Hematopoietic multipotent progenitor cell (in vitro differentiated cells): ENCODE results near the gene FAM193B. TPM values are rescaled to one million over a fixed set of nuclear protein-coding genes. Genes with fewer than 3 reads are reported as not detected.
A peak's percentile ranks its signal among the peaks of the same experiment; 100 is the strongest.
"Not testable (repeated sequence)": the region's sequence is repeated elsewhere in the genome, so short reads cannot be mapped to it uniquely, and the experiment has no call there.

Experiments used
- DNase-seq, 3 donors: peaks; one replicate each; pipeline ENCODE4 v3.0.0-alpha.2; 2011 to 2015; ENCODE audit warnings: low read depth in 2 of 3, low spot score in 2 of 3
- total RNA-seq: library from RNA; depleted of rRNA; stranded (reverse); fragments of >200 nt; gene quantifications from one replicate; pipeline ENCODE4 v1.2.3, GENCODE V29; 2012

Gene FAM193B
- total RNA-seq, 1 donor: 35.5 TPM

DNA sequence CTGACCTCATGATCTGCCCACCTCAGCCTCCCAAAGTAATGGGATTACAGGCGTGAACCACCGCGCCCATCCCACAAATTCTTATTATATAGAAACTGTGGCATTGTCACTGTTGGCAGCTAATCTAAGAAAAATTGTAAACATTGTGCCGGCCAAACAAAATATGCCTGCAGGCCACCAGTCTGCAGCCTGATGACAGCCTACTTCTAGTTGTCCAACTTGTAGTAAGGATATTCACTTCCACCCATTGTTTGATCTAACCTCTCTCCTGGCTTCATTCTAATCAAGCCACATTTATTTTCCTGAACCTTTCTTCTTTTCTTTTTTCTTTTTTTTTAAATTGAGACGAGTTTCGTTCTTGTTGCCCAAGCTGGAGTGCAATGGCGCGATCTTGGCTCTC is 24.0 kb upstream of the FAM193B start:
- no peak for DNase-seq

DNA sequence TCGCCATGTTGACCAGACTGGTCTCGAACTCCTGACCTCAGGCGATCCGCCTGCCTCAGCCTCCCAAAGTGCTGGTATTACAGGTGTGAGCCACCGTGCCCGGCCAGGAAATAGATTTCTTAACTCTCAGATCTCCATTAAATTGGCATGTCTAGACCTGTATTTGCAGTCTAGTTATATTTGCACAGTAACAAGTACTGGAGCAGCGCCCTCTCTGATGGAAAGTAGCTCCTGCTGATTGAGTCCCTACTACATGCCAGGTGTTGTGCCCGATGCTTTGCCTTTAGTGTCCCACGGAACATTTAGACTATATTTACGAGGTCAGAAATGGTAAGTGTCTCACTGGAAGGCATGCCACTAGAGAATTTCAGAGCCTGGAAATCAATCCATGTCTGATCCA is 21.8 kb upstream of the FAM193B start:
- DNase-seq: no peak

DNA sequence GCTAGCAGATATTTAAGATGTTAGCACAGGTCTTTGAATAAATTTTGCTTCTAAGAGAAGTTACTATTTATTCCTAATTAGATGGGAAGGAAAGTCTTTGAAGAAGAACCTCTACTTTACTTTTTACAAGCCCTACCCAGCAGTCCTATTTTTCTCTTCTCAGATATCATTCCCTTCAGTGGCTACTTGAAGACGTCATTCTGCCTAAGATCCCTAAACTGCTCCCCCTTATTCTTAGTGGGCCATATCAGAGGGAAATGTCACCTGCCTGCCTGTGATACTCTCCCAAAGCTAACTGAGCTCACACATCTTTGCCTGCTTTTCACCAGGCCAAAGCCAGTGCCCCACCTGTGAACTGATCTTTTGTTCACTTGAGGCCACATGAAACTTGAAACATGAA is 21.1 kb upstream of the FAM193B start:
- DNase-seq: no peak

DNA sequence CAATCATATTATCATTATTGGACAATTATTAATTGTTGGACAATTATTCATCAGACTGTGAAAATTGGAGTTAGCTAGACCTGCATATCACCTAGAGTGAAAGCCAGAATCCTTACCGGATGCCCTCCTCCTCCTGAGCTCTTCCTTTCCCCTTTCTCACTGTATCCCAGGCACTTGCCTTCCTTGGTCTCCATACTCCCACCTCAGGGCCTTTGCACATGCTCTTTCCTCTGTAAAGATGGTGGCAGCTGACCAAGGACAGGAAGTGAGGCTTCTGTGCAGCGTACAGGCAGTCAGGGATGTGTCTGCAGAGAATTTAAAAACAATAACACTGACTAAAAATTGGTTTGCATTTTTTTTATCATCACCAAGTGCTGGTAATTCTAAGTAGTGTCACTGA is 15.5 kb upstream of the FAM193B start:
- no peak for DNase-seq

DNA sequence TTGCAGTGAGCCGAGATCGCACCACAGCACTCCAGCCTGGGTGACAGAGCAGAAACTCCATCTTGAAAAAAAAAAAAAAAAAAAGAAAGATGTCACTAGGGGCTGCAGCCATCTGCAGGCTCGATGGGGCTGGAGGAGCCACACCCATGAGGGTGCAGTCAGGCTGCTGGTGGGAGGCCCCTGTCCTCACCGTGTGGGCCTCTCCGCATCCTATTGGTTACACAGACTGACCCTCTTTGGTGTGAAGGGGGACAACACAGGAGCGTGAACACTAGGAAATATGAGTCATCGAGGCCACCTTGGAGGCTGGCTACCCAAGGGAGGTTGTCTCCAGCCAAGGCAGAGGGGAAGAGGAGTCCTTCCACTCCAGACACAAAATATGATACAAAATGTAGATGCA is 14.0 kb upstream of the FAM193B start:
- no peak for DNase-seq

DNA sequence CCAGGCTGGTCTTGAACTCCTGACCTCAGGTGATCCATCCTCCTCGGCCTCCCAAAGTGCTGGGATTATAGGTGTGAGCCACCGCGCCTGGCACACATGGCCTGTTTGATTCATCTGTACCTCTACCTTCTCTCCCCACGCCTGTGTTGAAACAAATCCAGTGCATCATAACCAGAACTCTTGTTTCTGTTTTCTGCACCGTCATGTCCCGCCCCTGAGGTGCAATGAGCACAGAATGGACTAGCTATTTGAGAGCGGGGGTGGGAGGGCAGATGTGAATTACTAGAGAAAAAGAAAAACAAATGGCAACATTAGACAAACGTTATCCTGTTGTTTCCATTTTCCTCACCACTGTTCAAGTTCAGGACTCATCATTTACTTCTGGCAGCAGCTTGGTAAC is 10.7 kb upstream of the FAM193B start:
- no peak for DNase-seq

DNA sequence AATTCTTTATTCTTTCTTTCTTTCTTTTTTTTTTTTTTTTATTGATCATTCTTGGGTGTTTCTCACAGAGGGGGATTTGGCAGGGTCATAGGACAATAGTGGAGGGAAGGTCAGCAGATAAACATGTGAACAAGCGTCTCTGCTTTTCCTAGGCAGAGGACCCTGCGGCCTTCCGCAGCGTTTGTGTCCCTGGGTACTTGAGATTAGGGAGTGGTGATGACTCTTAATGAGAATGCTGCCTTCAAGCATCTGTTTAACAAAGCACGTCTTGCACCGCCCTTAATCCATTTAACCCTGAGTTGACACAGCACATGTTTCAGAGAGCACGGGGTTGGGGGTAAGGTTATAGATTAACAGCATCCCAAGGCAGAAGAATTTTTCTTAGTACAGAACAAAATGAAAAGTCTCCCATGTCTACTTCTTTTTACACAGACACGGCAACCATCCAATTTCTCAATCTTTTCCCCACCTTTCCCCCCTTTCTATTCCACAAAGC is 5.1 kb upstream of the FAM193B start:
- not testable (repeated sequence) for DNase-seq

DNA sequence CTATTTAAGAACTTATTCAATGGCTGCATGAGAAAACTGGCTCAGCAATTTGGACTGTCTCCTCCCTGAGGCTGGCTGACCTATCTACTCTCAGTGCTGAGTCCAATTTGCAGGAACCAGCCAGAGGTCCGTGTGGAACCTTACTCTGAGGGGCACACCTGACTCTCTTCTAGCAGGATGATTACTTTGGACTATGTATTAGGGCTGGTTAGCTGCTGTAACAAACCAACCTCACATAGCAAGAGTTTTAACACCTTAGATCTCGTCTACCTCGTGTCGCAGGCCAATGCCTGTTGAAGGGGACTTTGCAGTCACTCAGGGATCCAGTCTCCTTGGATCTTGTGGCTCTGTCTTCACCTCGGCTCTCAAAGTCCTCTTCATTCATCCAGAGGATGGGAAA is 3.4 kb upstream of the FAM193B start:
- DNase-seq: no peak

DNA sequence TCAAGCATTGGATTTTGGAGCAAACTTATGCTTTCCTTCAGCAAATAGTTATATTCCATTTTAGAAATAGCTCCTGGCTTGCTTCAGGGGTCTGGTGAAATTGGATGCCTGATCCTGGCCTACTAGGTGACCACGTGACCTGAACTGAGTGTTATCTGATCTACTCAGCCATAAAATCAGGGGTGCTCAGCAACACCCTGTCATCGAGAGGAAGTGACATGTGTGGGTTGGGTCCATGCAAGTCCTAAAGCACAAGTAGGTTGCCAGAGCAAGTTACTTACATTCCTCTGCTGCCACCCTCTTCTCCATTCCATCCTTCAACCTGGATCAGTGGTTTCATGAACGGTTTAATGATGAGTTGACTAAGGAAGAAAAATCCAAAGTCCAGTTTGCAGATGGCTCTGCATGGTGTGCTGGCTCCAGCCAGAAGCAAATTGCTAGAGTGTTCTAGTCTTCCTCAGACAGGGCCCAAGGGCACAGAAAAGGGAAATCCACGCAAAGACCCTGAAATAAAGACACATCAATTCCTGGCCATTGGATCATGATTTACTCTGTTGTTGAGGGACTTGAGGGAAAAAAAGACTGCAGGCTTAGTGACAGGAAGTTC is 2.8 kb upstream of the FAM193B start:
- peak in 2 of 3 donors; percentile 22 to 63 for DNase-seq

DNA sequence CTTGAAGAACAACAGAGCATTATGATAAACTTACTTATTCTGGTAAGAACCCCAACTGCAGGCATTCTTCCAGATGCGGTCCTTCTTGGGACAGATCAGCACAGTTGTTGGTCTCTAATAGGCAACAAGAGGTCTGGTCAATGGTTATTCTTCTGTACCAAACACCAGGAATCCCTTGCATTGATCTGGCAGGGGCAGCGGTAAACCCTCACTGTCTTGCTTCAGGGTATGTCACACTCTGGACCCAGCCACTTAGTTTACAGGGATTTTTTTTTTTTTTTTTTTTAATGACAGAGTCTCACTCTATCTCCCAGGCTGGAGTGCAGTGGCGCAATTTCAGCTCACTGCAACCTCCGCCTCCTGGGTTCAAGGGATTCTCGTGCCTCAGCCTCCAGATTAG is 1.3 kb upstream of the FAM193B start:
- DNase-seq: no peak

DNA sequence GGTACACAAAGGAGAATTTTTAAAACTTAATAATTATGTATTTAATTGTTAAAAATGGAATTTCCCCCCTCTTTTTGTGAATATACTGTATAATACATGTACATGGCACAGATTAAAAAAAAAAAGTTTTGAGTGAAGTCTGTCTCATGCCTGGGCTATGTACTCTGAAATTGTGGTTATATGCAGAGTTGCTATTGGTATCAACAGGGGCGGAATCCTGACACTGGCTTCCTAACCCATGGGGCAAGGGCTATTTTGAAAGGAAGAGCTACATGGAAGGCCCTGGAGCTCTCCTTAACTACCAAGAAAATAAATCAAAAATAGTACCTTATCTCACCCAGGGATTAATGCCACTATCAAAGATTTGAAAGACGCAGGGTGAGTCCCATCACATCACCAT is 865 bp upstream of the FAM193B start:
- no peak for DNase-seq

DNA sequence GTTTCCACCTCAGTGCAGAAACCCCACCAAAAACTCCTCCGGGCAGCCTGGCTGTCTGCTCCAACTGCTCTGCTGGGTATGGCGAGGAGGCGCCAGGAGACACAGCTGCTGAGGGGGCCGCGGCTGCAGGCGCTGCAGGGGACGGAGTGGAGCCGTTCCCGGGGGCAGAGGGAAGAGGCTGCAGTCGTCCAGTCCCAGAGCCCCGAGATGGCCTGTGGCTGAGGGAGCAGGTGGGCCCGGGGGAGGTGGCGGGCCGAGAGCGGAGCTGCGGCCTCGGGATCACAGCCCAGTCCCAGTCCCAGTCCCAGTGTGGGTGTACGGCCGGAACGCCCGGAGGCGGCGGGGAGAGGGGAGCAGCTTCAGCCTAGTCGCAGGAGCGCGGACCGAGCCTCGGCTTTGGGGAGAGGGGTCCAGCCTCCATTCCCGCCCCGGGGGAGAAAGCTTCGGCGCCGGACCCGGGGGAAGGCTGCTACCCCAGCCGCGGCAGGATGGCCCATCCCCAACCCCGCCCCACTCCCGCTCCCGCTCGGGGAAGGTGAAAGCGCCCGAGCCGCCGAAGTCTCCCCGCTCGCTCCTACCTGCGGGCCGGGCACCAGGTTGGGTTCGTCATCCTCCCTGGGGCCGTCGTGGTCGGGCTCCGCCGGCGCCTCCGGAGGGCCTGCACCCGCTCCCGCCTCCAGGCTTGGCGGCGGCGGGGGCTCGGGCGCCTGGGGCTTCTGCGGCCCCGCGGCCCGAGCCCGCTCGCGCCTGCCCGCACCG is 513 bp downstream of the FAM193B start:
- peak in 2 of 3 donors; percentile 7 to 11 for DNase-seq

DNA sequence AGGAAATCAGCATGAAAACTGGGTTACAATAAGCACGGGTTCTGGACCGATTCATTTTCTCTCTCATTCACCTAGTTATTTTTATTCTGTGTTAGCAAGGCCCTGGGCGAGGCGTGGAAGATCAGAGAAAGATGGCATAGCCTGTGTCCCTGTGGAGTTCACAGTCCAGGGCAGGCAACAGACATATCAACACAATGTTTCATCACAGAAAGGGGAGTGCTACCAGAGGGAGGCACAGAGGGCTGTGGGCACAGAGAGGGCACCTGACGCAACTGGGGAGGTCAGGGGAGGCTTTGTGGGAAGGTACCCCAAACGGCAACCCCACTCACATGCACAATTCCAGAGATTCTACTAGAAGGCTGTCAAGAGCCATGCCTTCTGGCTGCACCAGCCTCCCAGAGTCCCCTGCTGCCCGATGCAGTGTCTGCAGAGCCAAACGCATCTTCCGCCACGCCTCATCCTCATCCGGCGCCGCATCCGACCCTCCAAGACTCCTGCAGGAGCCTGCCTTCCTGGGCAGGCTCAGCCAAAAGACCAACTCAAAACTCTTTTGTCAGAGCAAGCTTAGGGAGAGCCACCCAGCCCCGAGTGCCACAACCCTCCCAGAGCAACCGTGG is 1.4 kb downstream of the FAM193B start:
- DNase-seq: no peak

DNA sequence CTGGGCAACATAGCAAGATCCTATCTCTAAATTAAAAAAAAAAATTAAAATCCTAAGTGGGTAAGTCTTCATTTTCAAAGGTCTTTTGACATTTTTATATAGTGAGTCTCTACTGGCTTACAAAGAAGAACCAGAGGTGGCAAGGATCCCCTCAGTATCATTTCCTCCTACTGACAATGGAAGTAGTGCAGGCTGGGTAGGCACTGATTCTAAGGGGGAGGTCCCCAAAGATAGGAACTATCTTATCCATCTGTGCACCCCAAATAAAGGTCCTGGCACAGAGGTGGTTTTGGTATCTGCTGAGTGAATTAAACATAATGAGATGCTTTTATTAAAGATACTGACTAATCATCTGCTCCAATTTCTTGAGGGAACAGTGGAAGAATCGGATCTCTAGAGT is 4.2 kb downstream of the FAM193B start:
- no peak for DNase-seq

DNA sequence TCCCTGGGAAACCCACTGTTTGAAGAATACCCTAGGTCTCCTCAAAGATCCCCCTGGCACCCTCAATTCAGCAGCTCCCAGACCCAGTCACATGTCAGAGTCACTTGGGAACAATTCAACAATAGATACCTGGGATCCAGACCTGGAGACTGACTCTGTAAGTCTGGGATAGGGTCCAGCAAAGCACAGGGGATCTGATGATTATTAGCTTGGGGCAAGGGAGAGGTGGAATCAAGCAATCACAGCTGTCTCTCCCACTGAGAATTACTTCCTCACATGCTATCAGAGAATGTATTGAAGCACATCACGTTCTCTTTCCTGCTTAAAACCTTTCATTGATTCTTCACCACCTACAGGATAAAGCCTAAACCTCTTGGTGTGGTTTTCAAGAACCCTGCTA is 5.9 kb downstream of the FAM193B start:
- no peak for DNase-seq

DNA sequence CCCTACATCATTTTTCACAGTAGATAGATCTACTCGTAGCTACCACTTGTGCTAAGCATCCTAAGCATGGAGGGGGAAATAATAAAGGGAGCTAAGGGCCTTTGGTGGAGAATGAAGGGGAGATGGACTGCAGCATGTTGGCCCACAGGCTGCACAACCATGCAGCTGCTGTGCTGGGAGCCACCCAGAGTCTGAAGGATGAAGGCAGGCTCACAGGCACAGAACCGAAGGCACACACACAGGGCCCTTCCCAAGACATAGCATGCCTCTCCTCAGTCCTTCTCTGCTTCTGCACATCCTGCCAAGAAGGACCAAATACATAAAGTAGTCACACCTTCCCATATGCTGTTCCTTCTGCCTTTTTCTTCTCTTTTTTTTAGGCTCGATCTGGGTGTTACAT is 6.6 kb downstream of the FAM193B start:
- no peak for DNase-seq

DNA sequence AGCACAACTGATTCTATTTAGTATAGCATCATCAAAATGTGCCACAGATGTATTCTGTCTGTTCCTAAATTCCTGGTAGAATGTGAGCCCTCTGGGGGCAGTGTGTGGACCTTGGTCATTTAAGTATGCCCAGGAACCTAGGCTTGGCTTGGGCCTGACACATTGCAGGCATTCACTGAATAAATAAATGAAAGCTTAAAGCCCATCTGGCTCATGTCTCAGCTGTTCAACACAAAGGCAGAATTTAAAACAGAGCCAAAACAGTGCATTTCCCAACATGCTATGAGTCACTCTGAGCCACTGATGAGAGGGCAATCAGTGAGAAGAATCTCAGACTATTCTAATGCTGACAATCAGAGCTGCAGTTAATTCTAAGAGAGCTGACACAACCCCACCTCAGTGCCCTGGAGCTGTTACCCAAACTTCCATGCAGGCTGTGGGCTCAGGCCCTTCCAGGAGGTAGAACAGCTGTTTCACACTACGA is 8.1 kb downstream of the FAM193B start:
- DNase-seq: no peak

DNA sequence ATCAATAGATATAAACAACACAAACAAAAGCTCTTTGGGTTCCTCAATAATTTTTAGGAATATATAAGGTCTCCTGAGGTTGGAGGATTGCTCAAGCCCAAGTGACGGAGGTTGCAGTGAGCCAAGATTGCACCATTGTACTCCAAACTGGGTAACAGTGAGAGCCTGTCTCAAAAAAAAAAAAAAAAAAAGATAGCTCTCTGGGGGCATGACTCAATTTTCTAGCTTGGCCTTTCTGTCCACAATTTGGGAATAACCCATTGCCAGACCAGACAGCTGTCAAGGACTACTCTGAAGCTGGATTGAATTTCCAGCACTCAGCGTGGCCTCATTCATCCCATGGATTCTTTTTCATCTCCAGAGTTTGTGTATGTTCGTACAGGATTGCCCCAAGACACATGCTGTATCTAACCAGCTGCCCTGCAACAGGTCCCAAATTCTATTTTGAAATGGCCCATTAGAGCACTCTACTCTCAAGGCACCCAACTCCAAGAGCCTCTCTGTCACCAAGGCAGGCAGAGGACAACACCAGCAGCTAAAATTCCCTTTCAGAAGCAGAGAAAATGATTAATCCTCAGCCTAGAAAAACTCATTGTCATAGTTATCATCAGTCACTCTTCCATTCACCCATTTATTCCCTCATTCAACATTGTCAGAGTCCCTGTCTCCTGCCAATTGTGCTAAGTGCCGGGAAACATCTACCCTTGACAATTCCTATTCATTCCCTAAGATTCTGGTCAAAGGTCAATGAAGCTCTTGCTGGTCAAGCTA is 8.7 kb downstream of the FAM193B start:
- DNase-seq: no peak

DNA sequence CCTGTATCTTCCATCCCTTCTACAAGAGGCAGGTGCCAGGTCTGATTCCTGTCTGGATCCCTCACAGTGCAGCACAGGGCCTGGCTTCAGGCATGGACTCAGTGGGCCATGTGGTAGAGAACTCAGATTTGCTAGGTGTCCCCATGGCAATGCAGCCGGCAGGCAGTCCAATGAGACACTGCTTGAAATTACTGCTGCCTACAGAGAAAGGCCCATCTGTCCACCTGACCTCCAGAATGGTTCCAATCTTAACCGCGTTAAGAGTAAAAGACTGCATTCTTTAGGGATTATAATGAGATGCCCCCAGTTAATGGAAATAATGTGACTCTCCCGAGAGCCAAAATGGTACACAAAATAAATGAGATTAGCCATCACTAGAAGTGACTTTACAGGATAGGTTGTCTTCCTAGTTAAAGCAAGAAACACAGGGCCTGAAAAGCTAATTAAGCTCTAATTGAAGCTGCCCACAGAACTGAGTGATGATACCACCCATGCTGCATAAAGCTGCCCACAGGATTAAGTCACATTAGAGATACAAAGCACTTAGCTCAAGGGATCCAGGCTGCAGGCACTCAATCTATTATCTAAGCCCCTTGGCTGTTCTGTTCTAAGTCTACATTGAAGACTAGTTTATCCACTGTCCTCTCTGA is 11.4 kb downstream of the FAM193B start:
- no peak for DNase-seq

DNA sequence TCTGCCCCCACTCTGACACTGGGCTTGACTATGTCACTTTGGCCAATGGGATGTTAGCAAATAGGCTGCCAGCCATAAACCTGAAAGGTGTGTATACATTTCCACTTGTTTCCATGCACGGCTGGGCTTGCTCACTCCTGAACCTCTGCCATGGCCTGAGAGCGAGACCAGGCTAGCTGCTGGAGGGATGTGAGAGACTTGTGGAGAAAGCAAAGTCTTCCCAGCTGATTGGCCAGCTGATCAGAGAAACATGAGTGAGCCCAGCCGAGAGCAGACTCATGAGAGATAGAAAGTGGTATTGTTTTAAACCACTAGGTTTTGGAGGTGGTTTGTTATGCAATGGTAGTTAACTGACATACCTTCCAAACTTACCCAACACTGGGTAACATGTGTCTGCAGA is 13.9 kb downstream of the FAM193B start:
- no peak for DNase-seq

DNA sequence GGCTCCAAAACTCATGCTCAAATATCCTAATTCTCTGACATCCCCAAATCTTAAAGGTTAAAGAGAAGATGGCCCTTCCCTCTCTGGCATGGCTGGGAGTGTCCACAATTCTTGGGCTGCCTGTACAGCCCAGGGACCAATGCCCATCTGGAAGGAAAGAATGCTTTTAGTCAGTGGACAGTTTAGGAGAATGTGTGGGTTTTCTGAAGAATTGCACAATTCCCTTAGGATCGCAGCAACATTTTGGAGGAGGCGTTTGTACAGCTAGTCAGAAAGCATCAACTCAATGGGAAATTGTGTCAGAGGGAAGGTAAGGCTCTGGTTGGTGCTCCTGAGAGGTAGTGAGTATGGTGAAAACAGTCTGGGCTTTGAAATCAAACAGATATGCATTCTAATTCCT is 15.0 kb downstream of the FAM193B start:
- no peak for DNase-seq
